Endothelial cell (in vitro differentiated cells): ENCODE data around the gene MSANTD2. TPM values are rescaled to one million over a fixed set of nuclear protein-coding genes. Genes with fewer than 3 reads are reported as not detected.

Experiments
- DNase-seq: peaks from one replicate; pipeline ENCODE4 v3.0.0; 2021; ENCODE audit warnings: low spot score
- H3K27ac Mint-ChIP-seq: one replicate; pipeline ENCODE4 v1.8.0; 2021; ENCODE audit warnings: mixed read lengths, inconsistent platforms; ENCODE audit not compliant: unreplicated experiment
- H3K27me3 Mint-ChIP-seq: one replicate; pipeline ENCODE4 v1.8.0; 2021; ENCODE audit warnings: mild to moderate bottlenecking, moderate library complexity, mixed read lengths, inconsistent platforms; ENCODE audit not compliant: unreplicated experiment
- H3K36me3 Mint-ChIP-seq: one replicate; pipeline ENCODE4 v1.8.0; 2021; ENCODE audit warnings: mild to moderate bottlenecking, low read depth, mixed read lengths, inconsistent platforms; ENCODE audit not compliant: unreplicated experiment
- H3K4me1 Mint-ChIP-seq: one replicate; pipeline ENCODE4 v1.8.0; 2021; ENCODE audit warnings: mild to moderate bottlenecking, mixed read lengths, inconsistent platforms; ENCODE audit not compliant: unreplicated experiment
- H3K4me3 Mint-ChIP-seq: one replicate; pipeline ENCODE4 v1.8.0; 2021; ENCODE audit warnings: mild to moderate bottlenecking, mixed read lengths, inconsistent platforms; ENCODE audit not compliant: unreplicated experiment
- H3K9me3 Mint-ChIP-seq: one replicate; pipeline ENCODE4 v1.8.0; 2021; ENCODE audit warnings: mixed read lengths, inconsistent platforms; ENCODE audit not compliant: unreplicated experiment
- total RNA-seq: library from RNA; stranded (reverse); fragmentation: NEBNext Ultra II Directional; extraction: Animal tissue kit (Norgen Biotek cat#: 25700); gene quantifications from one replicate; pipeline ENCODE4 v1.2.1, GENCODE V29; 2021; ENCODE audit not compliant: unreplicated experiment
- TF ChIP-seq, protein P1 (sequence below): fragments of 200-600 bp; sonication (generic); IDR thresholded peaks from one replicate; pipeline ENCODE4 v1.5.0; 2021; ENCODE audit warnings: antibody characterized with exemption; ENCODE audit not compliant: unreplicated experiment

The MSANTD2 gene
- total RNA-seq, 1 donor from 2014 or later, result 32.4 TPM

DNA sequence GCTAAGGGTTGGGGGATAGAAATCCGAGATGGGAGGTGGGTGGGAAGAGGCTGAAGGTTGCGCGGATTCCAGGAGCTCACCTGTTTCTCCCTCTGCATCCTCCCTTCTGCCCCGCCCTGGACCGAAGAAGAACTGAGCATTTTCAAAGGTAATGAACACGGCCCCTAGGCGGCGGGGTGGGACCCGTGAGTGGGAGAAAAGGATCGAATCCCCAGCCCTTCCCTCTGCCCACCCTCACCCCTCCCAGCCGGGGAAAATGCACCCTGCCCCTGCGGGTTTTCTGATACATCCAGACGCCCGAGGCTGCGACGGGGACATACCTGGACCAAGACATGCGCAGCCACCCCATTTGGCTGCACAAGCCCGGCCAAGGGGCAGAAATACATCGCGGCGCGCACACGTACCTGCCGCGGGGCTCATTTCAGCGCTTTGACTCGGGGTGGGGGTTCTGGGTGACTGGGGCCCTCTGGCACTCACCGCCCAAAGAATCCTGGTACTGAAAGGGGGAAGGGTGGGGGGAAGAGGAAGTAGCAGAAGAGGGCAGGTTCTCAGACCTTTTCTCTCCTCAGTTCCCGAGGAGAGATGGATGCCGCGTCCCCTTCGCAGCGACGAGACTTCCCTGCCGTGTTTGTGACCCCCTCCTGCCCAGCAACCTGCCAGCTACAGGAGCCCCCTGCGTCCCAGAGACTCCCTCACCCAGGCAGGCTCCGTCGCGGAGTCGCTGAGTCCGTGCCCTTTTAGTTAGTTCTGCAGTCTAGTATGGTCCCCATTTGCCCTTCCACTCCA is 54.2 kb downstream of the MSANTD2 start:
- no peak overlapping the region for H3K27ac Mint-ChIP-seq
- peaks cover 12% of the 10 kb centered on the region for H3K36me3 Mint-ChIP-seq
- TF ChIP-seq, protein P1, sequence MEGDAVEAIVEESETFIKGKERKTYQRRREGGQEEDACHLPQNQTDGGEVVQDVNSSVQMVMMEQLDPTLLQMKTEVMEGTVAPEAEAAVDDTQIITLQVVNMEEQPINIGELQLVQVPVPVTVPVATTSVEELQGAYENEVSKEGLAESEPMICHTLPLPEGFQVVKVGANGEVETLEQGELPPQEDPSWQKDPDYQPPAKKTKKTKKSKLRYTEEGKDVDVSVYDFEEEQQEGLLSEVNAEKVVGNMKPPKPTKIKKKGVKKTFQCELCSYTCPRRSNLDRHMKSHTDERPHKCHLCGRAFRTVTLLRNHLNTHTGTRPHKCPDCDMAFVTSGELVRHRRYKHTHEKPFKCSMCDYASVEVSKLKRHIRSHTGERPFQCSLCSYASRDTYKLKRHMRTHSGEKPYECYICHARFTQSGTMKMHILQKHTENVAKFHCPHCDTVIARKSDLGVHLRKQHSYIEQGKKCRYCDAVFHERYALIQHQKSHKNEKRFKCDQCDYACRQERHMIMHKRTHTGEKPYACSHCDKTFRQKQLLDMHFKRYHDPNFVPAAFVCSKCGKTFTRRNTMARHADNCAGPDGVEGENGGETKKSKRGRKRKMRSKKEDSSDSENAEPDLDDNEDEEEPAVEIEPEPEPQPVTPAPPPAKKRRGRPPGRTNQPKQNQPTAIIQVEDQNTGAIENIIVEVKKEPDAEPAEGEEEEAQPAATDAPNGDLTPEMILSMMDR, result peak; percentile 38
- DNase-seq, result no peak
- peaks cover 65% of the 10 kb centered on the region for H3K4me1 Mint-ChIP-seq
- peaks cover 5% of the 10 kb centered on the region for H3K9me3 Mint-ChIP-seq
- peak overlapping the region; percentile 86 for H3K4me3 Mint-ChIP-seq
- H3K27me3 Mint-ChIP-seq, result peaks cover 33% of the 10 kb centered on the region

DNA sequence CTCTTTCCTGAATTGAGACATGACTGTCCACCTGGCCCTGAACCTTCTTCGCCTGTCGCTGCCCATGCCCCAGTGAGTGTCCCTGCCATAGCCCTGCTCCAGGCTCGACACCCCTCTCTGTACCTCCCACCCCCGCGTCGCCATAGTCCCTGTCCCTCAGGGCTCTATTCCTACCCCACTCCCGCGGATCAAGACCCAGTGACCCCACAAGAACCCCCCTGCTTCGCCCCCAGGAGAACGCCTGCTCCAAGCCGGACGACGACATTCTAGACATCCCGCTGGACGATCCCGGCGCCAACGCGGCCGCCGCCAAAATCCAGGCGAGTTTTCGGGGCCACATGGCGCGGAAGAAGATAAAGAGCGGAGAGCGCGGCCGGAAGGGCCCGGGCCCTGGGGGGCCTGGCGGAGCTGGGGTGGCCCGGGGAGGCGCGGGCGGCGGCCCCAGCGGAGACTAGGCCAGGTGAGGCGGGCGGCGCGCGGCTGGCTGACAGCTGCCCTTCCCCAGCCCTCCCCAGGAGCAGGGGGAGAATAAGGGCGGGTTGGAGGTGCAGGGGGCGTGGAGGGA is 54.9 kb downstream of the MSANTD2 start:
- no peak for DNase-seq
- Mint-ChIP-seq H3K27me3 (peaks cover 36% of the 10 kb centered on the region), H3K27ac (no peak overlapping the region), H3K9me3 (peaks cover 5% of the 10 kb centered on the region), H3K4me1 (peaks cover 66% of the 10 kb centered on the region), H3K4me3 (peak overlapping the region; percentile 71), H3K36me3 (peaks cover 7% of the 10 kb centered on the region)
- TF ChIP-seq, protein P1, result no peak

DNA sequence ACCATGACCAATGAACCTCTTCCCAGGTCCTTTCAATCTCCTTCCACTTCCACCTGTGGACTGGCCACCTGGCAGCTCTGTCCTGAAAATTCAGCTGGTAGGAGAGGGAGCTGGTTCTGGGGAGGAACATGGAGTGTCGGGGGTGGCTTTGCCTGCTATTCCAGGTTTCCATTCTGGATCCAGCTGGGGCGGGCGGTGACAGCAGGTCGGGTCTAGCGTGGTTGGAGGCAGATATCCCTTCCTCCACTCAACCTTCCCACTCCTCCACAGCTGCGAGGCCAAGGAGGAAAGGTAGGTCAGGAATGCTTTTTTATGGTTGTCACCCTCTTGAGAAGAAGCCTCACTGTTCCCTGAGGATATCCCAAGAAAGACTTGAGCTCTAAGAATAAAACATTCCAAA is 57.2 kb downstream of the MSANTD2 start:
- peaks cover 52% of the 10 kb centered on the region for H3K4me1 Mint-ChIP-seq
- DNase-seq, result no peak
- peaks cover 5% of the 10 kb centered on the region for H3K9me3 Mint-ChIP-seq
- H3K36me3 Mint-ChIP-seq, result peaks cover 11% of the 10 kb centered on the region
- H3K4me3 Mint-ChIP-seq, result no peak overlapping the region
- H3K27ac Mint-ChIP-seq, result no peak overlapping the region
- TF ChIP-seq, protein P1, result no peak
- H3K27me3 Mint-ChIP-seq, result peaks cover 34% of the 10 kb centered on the region

DNA sequence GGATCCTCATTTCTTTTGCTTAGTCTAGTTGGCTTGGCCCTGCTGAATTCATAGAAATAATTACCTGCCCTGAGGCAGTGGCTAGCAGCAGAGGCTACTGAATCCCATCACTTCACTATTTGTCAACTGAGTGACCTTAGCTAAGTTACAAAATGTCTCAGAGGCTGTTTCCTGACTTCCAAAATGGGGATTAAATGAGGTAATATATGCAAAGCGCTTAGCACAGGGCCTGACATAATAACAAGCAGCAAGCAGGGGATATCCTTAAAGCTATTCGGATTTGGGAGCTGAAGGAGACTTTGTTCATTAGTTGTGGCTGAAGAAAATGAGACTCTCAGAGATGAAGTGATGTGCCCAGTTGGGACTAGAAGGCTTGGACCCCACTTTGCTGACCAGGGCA is 57.7 kb downstream of the MSANTD2 start:
- H3K9me3 Mint-ChIP-seq, result peaks cover 5% of the 10 kb centered on the region
- H3K4me1 Mint-ChIP-seq, result peaks cover 50% of the 10 kb centered on the region
- TF ChIP-seq, protein P1, result no peak
- H3K4me3 Mint-ChIP-seq, result no peak overlapping the region
- no peak overlapping the region for H3K27ac Mint-ChIP-seq
- DNase-seq, result no peak
- peaks cover 30% of the 10 kb centered on the region for H3K27me3 Mint-ChIP-seq
- H3K36me3 Mint-ChIP-seq, result peaks cover 6% of the 10 kb centered on the region

DNA sequence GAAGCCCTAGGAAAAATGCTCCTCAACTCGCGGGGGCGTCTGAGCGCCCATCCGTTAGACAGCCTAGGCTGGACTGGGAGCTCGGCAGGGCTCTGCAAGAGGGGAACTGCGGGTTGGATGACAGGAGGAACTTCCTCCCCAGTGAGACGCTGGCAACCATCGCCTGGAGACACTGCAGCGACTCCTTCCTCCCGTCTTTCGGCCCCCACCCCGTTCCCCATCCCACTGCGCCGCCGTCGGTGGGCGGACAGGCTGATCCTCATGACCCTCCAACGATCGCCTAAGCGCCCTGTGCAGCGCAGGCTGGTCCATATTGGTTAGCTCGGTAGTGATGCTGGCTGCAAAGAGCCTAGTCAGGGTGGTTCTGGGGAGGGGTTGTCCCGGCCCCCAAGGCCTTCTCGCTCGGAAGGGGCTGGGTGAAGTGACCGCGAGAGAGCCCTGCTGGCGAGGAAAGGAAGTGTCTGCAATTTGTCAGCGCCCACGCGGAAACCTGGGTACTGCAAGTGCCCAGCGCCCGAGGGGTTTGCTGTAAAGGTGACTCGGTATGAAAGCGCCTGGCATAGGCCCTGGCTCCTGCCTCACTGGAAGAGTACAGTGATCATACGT is 59.8 kb downstream of the MSANTD2 start:
- DNase-seq, result no peak
- Mint-ChIP-seq H3K27ac (no peak overlapping the region), H3K4me1 (peaks cover 41% of the 10 kb centered on the region), H3K27me3 (peaks cover 26% of the 10 kb centered on the region), H3K9me3 (peaks cover 5% of the 10 kb centered on the region), H3K36me3 (peaks cover 6% of the 10 kb centered on the region), H3K4me3 (peak overlapping the region; percentile 82)
- TF ChIP-seq, protein P1, result peak; percentile 69
